Measurements from ENCODE around the gene ZMIZ1.

ZMIZ1 gene

DNA sequence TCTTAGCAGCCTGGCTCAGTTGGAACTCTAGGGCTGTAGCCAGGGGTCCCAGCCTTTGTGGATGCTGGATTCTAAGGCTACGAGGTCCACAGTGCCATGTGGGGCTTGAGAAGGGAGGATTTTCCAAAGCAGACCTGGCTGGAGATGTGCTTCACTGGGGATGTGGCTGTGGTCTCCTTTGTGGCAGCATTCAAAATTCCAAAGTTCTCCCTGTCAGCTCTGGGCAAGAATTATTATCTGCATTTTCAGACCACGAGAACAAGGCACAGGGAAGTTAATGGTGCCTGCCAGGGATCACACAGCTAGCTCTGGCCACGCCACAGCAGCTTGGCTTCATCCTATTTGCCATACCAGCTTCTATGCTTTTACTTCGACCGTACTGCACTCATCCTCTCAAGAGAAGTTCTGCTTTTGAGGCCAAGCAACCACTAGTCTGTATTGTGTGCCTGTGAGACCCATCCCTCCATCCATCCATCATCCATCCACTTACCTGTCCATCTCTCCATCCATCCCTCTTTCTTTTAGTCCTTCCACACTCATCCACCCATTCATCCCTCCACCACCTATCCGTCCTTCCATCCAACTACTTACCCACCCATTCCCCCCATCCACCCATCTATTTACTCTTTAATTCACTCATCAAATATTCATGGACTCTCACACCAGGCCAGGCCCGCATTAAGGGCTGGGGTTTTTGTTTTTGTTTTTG, 71.5 kb downstream of the ZMIZ1 start:
- no peak for DNase-seq (ENCODE audit: low spot score)

DNA sequence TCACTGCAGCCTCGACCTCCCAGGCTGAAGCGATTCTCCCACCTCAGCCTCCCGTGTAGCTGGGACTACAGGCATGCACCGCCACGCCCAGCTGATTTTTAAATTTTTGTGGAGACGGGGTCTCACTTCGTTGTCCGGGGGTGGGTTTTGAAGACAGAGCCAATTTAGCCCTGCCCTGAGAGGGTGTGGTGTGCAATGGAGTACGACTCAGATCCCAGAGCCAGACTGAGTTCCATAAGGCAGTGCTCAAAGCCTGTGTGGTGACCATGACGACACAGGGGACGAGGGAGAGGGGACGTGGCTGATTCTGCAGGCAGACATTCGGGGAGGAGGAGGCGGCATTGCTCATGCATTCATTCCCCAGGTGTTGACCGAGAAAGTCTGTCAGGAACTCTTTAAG, 72.1 kb downstream of the ZMIZ1 start:
- no peak for DNase-seq (ENCODE audit: low spot score)

DNA sequence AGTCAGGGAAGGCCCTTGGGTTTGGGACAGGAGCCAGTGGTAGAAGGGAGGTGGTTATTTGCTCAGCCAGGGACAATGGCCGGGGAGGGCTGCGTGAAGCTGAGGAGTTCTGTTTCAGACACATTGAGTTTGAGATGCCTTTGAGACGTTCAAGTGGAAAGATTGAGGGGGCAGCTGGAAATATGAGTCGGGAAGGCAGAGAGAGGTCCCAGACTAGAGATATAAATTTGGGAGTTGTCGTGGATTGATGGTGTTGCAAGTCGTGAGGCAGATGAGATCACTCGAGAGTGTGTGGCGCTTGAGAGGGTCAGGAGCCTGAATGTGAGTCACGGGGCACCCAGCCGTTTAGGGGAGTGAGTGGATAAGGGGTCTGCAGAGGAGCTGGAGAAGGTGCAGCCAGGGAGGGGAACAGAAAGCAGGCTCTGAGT, 73.3 kb downstream of the ZMIZ1 start:
- DNase-seq (ENCODE audit: low spot score), result peak; percentile 72

DNA sequence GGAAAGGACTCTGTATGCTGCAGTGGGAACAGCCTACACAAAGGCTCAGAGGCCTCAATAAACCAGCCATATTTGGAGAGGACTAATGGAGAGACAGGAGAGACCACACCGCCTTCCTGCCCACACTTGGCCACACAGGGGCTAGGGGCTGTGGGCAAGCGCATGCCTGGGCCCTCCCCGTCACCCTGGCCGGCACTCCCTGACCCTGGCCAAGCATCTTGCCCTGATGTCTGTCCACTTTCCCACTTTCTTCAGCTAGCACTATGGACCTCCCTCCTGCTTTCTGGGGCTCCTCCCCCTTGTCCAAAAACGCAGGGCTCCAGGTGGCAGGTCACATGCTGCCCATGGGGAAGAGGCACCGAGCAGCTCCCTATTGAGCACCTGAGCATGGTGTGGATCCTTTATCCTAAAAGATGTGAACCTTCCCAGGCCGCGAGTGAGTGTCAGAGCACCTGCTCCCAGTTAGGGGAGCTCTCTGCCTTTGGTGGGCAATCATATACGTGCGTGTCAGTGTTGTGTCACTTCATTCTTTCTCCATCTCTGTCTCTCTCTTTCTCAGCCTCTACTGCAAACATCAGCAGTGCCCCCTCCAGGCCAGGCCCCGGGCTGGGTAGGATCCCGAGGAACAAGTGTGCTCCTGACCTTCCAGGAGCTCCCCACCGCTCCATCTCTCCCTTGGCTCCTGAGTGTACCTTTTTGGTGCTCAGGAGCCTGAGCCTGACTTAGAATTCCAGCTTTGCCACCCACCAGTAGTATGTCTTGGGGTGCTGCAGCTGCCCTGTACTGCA, 74.0 kb downstream of the ZMIZ1 start:
- DNase-seq (ENCODE audit: low spot score), result no peak

DNA sequence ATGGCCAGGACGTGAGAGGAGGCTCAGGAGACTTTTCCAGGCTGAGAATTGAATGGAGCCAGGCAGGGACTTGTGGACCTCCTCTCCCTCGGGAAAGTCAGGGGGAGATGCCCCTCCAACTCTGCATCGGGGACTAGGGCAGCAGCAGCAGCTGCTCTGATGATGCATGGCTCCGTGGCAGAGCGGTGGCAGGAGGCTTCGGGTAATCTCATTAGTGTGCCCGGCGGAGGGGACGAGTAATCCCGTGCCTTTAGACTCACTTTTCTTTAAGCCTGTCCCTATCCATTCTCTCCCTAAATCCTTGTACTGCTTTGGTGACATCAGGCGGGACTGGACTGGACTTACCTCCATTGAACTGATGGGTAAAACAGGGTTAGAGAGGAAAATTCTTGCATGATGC, 75.1 kb downstream of the ZMIZ1 start:
- no peak for DNase-seq (ENCODE audit: low spot score)

DNA sequence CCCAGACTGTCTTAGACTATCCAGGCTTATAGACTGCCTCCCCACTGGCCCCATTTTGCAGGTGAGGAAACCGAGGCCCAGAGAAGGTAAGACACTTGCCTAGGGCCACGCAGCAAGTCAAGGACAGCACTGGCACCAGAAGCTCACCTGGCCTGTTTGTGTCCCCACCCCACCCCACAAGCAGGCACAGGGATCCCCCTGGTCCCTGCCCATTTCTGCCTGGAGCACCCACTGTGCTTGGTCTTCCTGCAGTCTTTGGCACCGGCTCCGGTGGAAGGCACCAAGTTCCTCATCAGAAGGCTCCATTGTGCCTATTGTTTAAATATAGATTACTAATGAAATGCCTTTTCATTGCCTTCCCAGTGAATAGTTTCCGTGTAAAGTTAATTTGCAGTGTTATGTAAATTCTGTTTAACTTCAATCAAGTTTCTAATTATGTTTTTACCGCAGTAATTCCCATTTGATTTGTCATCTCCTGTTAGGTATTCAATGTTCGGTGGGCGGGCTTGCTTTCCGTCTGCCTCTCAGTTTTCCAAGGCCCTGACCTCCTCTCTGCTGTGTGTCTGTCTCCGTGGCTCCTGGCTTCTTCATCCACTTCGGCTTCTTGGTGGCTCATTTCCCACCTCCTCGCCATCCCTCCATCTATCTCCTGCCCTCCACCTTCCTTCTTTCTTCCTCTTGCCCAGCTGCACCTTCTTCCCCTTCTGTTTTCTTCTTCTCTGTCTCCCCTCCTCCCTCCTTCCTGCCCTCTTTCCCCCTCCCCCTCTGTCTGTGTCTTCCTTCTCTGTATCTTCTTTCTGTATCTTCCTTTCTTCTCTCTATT, 75.8 kb downstream of the ZMIZ1 start:
- DNase-seq (ENCODE audit: low spot score), result peak; percentile 43

DNA sequence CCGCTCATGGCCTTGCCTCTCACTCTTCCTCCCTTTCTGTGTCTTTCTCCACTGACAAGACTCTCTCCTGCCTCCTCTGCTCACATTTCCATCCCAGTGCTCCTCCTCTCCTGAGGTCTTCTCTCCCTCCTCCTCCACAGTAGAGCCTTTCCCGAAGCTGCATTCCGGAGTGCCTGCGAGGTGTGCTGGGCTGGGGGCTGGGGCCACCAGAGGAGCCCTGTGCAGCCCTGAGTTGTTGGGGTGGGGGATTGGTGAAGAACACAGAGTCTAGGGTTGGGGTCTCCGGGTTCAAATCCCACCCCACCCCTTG, 76.4 kb downstream of the ZMIZ1 start:
- no peak for DNase-seq (ENCODE audit: low spot score)

DNA sequence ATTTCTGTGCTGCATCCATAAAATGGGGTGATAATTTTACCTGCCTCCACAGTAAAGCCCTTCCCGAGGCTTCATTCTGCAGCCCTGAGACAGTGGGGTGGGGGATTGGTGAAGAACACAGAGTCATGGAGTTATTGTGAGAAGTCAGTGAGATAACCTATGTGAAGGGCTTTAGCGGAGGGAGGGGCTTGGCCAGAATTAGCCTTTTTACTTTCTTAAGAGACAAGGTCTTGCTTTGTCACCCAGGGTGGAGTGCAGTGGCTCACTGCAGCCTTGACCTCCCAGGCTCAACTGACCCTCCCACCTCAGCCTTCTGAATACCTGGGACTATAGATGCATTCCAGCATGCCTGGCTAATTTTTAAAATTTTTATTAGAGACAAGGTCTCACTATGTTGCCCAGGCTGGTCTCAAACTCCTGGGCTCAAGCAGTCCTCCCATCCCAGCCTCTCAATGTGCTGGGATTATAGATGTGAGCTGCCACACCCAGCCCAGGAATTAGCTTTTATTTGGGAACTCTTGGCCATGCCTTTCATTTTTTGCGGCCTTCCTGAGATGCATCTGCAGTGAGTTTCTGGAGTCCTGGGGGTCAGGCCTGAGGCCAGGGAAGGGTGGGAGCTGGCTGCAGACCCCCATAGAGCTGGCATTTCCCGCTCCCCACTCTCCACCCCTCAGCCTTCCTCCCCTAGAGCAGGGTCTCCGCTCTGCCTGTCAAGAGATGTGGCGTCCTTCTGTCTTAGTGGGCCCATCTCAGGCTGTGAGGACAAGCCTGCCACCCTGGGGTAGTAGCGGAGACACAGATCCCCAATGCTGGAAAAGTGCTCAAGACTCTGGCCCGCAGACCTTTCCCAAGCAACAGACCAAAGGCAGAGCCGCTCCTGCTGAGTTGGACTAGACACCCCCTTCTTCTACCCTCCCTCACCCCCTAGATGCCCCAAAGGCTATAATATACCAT, 77.0 kb downstream of the ZMIZ1 start:
- DNase-seq (ENCODE audit: low spot score), result no peak

DNA sequence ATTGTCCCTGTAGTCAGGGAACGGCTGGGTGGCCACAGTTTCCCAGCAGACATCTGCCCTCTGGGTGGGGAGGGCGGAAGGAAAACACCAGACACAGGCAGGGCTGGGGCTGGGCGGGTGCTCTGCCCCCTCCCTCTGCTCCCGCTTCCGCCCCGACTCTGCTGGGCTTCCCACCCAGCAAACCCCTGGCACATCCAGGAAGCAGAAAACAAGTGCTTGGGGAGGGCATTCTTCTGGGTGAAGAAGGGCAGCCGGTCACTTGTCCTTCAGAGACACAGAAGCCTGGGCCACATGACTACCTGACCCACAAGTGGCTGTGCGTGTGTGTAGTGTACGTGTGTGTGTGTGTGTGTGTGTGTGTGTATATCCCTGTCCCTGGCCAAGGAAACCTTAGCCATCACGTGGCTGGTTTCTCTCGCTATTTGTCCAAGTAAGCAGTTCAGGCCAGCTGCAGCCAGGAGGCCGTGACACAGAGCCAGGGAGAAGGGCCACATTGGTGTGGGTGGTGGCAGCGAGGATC, 77.9 kb downstream of the ZMIZ1 start:
- DNase-seq (ENCODE audit: low spot score), result peak; percentile 40

DNA sequence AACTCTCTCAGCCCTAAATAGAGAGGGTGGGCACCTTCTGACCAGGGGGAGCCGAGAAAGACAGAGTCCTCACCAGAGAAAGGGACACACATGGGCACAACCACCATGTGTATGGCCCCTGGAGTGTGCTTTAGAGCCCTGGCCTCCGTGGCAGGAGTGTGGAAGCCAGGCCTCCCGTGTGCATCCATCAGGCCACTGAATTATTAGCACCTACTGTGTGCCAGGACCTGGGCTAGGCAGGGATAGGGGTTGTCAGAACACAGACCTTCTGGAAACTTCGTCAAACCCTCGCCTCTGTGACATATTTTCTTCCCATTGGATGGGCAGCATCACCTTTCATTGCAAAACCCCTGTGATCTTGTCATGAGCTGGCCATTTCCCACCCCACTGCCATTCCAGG, 78.5 kb downstream of the ZMIZ1 start:
- no peak for DNase-seq (ENCODE audit: low spot score)

DNA sequence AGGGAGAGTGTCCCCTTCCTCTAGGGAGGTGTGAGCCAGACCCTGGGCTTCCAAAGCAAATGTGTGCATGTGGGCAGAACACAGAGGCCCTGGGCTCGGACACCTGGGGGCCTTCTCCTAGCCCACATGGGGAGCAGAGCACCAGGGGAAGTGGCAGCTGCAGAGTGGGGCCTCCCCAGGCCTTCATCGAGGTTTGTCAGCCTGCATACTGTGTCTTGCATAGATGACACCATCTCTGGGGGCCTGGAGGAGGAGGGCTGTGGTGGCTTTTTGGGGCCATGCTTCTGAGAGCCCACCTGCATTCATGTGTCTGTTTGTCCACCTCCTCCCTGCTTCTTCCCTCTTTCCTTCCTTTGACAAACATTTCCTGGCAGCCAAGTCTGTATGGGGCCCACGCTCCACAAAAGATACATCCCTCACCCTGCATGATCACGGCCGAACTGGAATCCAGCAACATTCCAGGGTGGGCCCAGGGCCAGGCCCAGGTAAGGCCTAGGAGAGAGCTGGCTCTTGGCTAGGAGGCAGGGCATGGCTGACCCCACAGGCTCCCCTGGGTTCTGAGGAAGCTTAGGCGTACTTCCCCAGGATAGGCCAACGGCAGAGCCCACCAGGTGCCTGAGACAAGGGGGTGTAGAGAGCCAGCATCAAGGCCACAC, 79.2 kb downstream of the ZMIZ1 start:
- no peak for DNase-seq (ENCODE audit: low spot score)

DNA sequence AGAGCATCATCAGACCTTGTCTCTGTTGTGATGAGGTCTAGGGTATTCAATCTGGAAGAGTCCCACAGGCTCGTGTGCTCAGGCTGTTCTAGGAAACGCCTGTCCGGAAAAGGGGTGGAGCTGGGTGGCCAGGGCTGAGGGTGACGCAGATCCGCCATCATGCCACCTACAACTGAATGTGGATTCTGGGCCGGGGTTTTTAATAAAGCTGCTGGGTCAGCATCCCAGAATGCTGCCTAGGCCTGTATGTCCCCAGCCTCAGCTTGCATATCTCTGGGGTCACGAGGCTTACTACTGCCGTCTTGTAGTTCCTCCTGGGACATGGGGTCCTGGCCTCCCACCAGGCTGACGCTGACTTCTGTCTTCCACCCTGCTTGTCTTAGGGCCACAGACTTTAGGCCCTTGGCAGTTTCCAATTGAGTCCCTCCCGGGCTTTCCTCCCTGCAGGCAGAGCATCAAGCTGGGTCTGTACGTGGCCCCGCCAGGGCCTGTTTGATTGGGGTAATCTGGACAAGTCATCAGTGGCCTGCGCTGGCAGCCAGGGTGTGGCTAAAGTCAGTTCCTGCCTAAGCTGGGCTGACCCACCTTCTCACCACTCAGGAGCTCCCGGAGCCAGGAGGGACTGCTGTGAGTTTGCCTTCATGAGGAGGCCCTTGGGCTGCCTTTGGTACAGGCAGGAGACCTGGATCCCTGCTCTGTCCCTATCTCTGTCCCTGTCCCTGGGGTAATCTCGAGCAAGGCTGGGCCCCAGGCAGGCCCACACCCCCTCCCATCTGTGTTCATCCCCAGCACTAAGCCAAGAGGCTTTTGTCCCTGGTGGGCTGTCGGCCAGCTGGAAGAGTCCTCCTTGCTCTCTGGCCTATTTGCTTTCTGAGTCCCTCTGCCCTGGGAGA, 79.9 kb downstream of the ZMIZ1 start:
- peak; percentile 67 for DNase-seq (ENCODE audit: low spot score)

DNA sequence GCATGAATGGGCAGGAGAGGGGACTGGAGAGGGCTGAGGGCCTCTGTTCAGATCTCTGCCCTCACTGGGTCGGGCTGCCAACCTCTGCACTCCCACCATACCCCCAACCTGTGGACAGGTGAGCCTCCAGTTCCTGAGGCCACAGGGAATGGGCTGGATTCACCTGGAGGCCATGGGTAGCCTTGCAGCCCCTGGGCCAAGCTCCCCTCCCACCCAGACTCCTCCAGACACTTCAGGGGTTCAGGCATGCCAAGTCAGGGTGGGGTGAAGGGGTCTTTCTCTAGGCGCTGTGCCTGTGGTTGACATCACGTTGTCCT, 80.5 kb downstream of the ZMIZ1 start:
- no peak for DNase-seq (ENCODE audit: low spot score)

DNA sequence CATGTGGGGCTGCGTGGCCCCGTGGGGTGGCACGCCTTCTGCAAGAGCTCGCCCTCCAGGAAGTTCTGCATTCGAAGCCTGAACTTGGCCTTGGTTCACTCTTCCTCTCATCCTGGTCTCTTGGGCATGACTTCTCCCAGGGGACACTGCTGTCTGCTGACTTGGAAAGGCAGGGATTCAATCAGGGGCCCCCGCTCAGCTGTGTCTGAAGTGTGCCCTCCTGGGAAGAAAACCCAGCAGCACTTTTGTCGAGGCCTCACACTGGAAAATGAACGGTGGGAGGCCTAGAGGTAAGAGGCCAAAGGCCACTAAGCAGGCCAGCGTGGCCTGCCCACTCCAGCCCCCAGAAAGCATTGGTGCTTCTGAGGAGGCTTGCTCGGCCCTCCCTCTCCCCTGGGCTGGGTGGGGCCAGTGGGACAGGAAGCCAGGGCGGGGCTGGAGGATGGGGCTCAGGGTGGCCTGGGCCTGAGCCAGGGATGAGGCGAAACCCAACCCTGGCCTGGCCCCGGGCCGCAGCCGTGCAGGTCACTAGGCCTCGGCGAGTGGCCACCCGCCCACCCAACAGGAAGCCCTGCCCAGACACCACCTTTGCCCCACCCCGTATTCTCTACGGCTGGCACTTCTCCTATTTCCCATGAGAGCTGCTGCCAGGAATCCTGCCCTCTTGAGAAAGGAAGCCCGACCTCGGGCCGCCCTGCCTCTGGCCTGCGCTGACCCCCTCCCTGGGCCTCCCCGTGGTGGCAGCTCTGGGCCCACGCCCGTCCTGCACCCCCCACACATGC, 81.1 kb downstream of the ZMIZ1 start:
- peak; percentile 95 for DNase-seq (ENCODE audit: low spot score)

DNA sequence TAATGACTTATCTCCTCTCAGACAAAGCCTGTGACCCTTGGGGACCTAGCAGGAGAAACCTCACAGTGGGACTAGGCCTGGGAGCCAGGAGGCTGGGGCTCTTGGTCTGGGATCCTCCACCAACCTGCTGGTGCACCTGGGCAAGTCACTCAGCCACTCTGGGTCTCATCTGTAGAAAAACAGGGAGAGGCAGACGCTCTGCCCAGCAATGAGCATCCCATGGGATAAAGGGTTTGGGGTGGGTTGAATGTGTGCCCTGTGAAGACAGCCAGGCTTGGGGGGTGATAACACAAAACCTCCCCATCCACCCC, 81.6 kb downstream of the ZMIZ1 start:
- DNase-seq (ENCODE audit: low spot score), result no peak

DNA sequence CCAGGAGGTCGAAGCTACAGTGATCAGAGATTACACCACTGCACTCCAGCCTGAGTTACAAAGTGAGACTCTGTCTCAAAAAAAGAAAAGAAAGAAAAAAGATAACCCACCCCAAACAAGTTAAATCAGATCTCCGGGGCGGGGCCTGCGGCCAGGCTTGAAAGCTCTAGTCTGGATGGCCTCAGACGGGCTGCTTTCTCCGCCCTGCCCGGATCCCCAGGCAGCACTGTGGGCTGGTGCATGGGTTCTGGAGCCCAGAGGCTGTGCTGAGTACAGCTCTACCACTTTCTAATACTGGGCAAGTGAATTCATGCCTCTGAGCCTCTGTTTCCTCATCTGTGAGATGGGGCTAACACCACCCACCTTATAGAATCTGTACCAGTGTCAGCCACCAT, 83.7 kb downstream of the ZMIZ1 start:
- DNase-seq (ENCODE audit: low spot score), result peak; percentile 85

DNA sequence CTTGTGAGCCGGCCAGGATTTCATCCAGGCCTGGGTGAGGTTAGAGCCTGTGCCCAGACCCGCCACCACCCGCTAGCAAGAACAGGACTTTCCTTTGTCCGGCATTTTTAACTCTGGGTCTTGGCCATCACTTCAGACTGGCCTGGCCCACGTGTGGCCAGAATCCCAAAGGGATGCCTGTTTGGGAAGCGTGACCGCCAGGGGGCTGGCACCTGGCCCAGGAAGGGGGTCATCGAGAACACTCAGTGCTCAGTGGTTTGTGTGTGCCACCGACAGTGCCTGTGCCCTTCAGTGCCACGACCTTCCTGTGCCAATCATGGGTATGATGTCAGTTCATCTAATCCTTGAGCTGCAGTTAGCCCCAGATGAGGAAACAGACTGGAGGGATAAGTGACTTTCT, 85.0 kb downstream of the ZMIZ1 start:
- DNase-seq (ENCODE audit: low spot score), result no peak

DNA sequence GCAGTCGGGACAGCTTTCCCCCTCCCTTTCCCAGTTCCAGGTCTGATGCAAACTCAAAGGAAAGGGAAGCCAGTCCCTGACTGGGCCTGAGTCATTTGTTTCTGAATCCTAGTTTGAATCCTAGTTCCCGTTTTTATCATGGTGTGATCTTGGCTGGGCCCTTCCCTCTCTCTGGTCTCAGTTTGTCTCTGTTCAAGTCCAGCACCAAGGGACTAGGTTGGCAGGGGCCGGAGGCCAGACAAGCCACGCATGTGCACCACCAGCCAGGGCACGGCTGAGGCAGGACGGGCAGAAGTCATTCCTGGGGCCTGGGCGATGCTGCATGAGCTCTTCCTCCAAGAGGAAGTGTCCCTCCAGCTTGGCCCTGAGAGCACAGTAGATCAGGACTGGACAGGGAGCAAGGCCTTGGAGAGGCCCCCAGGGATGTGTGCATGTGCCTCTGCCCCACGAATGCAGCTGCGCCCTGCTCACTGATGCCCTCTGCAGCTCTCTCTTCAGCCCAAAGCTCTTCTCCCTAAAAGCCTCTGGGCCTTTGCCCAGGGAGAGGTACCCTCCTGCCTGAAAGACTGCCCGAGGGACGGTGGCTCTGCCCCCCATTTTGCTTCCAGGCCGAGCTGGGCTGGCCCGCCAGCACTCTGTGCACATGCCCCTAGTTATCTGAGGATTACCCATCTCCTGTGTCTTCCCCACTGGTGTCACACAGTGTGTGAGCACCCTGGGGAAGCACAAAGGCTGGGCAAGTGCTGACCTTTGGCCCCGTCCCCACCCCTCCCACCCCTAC, 86.7 kb downstream of the ZMIZ1 start:
- DNase-seq (ENCODE audit: low spot score), result peak; percentile 59
